Measurements from ENCODE around the gene SAC3D1.
"Not testable (repeated sequence)": the region's sequence is repeated elsewhere in the genome, so short reads cannot be mapped to it uniquely, and the experiment has no call there.

The SAC3D1 gene

GRCh38 chr11:65023502-65023901, 17.5 kb upstream of the SAC3D1 start:
- DNase-seq (ENCODE audit: low read depth, low spot score) = not testable (repeated sequence)

- no peak for DNase-seq (ENCODE audit: low read depth, low spot score)
These were observed 14.2 kb upstream of the SAC3D1 start for GRCh38 chr11:65026810-65027209.

- peak; percentile 98 for DNase-seq (ENCODE audit: low read depth, low spot score)
These were observed 13.6 kb upstream of the SAC3D1 start, which contains the start of gene SNX15 for GRCh38 chr11:65027213-65028067. TSS of gene SNX15 (plus strand) at chr11:65027439. CDS start at chr11:65027538, 99 bp downstream.

GRCh38 chr11:65032216-65032615, 8.8 kb upstream of the SAC3D1 start:
- no peak for DNase-seq (ENCODE audit: low read depth, low spot score)

- DNase-seq (ENCODE audit: low read depth, low spot score) = no peak
These were observed 6.6 kb upstream of the SAC3D1 start for GRCh38 chr11:65034423-65034822.

GRCh38 chr11:65035579-65035978, 5.4 kb upstream of the SAC3D1 start:
- DNase-seq (ENCODE audit: low read depth, low spot score) = no peak

GRCh38 chr11:65036931-65037330, 4.1 kb upstream of the SAC3D1 start:
- DNase-seq (ENCODE audit: low read depth, low spot score) = peak; percentile 53

GRCh38 chr11:65040520-65040846, 527 bp upstream of the SAC3D1 start:
- no peak for DNase-seq (ENCODE audit: low read depth, low spot score)

- no peak for DNase-seq (ENCODE audit: low read depth, low spot score)
These were observed 1.9 kb downstream of the SAC3D1 start for GRCh38 chr11:65042891-65043290.

GRCh38 chr11:65043881-65044501, 3.0 kb downstream of the SAC3D1 start:
- no peak for DNase-seq (ENCODE audit: low read depth, low spot score)

GRCh38 chr11:65045061-65045460, 4.1 kb downstream of the SAC3D1 start:
- DNase-seq (ENCODE audit: low read depth, low spot score) = no peak

- DNase-seq (ENCODE audit: low read depth, low spot score) = no peak
These were observed 4.7 kb downstream of the SAC3D1 start for GRCh38 chr11:65045728-65046127.

- peak; percentile 7 for DNase-seq (ENCODE audit: low read depth, low spot score)
These were observed 6.8 kb downstream of the SAC3D1 start for GRCh38 chr11:65047581-65048422.

GRCh38 chr11:65051398-65051858, 10.4 kb downstream of the SAC3D1 start:
- no peak for DNase-seq (ENCODE audit: low read depth, low spot score)

GRCh38 chr11:65053827-65054508, 13.0 kb downstream of the SAC3D1 start:
- no peak for DNase-seq (ENCODE audit: low read depth, low spot score)

GRCh38 chr11:65055538-65055937, 14.5 kb downstream of the SAC3D1 start:
- no peak for DNase-seq (ENCODE audit: low read depth, low spot score)

GRCh38 chr11:65056999-65057398, 16.0 kb downstream of the SAC3D1 start:
- no peak for DNase-seq (ENCODE audit: low read depth, low spot score)

- DNase-seq (ENCODE audit: low read depth, low spot score) = no peak
These were observed 16.5 kb downstream of the SAC3D1 start for GRCh38 chr11:65057526-65057925.

- DNase-seq (ENCODE audit: low read depth, low spot score) = no peak
These were observed 17.0 kb downstream of the SAC3D1 start for GRCh38 chr11:65058012-65058411.

- DNase-seq (ENCODE audit: low read depth, low spot score) = no peak
These were observed 17.5 kb downstream of the SAC3D1 start, which contains the start of gene NAALADL1 for GRCh38 chr11:65058419-65059054. TSS of gene NAALADL1 (minus strand) at chr11:65058553. CDS start at chr11:65058521, 32 bp downstream.

- no peak for DNase-seq (ENCODE audit: low read depth, low spot score)
These were observed 18.5 kb downstream of the SAC3D1 start for GRCh38 chr11:65059523-65059922.
